Measurements from ENCODE around the gene ALG10B. TPM values are rescaled to one million over a fixed set of nuclear protein-coding genes. Genes with fewer than 3 reads are reported as not detected.
"Not testable (repeated sequence)": the region's sequence is repeated elsewhere in the genome, so short reads cannot be mapped to it uniquely, and the experiment has no call there.

The ALG10B gene
- total RNA-seq, 6 donors from 2014 or later = 2.1 to 9.9 (median 6.8) TPM

DNA sequence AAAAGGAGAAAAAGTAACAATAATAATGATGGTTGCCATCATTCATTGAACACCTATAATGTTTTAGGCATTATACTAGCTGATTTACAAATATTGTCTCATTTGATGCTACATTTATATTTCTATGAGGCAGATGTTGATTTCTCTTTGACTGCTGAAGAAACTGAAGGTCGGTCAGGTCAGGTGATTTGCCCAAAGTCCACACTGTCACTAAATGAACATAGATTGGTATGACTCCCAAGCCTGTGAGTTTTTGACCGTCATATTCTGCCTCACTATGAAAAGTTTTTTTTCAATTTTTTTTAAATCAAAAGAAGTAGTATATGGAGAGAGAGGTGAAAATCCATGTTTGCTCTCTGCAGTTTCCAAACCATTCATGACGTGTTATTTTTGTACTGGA is 10.8 kb downstream of the ALG10B start:
- Histone ChIP-seq H3K4me3 (no peak overlapping the region), H3K4me1 (no peaks in the 10 kb centered on the region), H3K36me3 (peaks cover 0 to 5% (median 0%) of the 10 kb centered on the region in 4 donors), H3K27me3 (no peaks in the 10 kb centered on the region), H3K9me3 (no peaks in the 10 kb centered on the region), H3K27ac (no peak overlapping the region)
- TF ChIP-seq CTCF (IDR thresholded peaks at IDR 0.05) (no peak), EP300 (IDR thresholded peaks at IDR 0.05) (no peak), POLR2AphosphoS5 (IDR thresholded peaks at IDR 0.05) (no peak), POLR2A (IDR thresholded peaks at IDR 0.05) (no peak)
- WGBS, 2 donors = 90 to 94% methylated on average over 3 of the region's 3 CpGs
- no peak for DNase-seq
- ATAC-seq (ENCODE audit: low FRiP score in 2 of 2) = no peak

GRCh38 chr12:38328306-38328895 is 11.8 kb downstream of the ALG10B start:
- no peaks in the 10 kb centered on the region for H3K9me3 ChIP-seq
- 22 to 27% methylated on average over 6 of the region's 6 CpGs for WGBS, 2 donors
- H3K27me3 ChIP-seq = no peaks in the 10 kb centered on the region
- TF ChIP-seq EP300 (IDR thresholded peaks at IDR 0.05) = no peak
- peak; percentile 18 to 66 (median 54) for TF ChIP-seq CTCF (IDR thresholded peaks at IDR 0.05)
- TF ChIP-seq POLR2AphosphoS5 (IDR thresholded peaks at IDR 0.05) = no peak
- no peaks in the 10 kb centered on the region for H3K4me1 ChIP-seq
- no peak for DNase-seq
- H3K27ac ChIP-seq = no peak overlapping the region
- peaks cover 0 to 5% (median 0%) of the 10 kb centered on the region in 4 donors for H3K36me3 ChIP-seq
- ATAC-seq (ENCODE audit: low FRiP score in 2 of 2) = peak in 1 of 2 donors; percentile 56
- H3K4me3 ChIP-seq = no peak overlapping the region

DNA sequence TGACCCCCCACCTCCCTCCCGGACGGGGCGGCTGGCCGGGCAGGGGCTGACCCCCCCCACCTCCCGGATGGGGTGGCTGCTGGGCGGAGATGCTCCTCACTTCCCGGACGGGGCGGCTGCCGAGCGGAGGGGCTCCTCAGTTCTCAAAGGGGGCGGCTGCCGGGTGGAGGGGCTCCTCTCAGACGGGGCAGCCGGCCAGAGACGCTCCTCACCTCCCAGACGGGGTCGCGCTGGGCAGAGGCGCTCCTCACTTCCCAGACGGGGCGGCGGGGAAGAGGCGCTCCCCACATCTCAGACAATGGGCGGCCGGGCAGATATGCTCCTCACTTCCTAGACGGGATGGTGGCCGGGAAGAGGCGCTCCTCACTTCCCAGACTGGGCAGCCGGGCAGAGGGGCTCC is 13.8 kb downstream of the ALG10B start:
- DNase-seq = peak in 1 of 2 donors; percentile 77

DNA sequence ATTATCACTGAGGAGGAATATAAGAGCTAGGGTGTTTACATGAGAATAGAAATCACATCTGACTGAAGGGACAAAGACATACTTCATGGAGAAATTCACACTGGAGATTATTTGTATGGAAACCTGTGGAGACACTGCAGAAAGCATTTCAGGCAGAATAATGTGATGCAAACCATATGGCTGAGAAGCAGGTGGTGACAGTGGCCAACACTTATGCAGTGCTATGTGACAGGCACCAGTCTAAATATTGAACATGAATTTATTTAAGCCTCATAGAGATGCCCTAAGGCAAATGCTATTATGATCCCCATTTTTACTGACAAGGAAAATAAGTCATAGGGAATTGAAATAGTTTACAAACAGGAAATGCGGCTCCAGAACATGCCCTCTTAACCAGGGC is 16.2 kb downstream of the ALG10B start:
- TF ChIP-seq POLR2AphosphoS5 (IDR thresholded peaks at IDR 0.05) = no peak
- TF ChIP-seq POLR2A (IDR thresholded peaks at IDR 0.05) = no peak
- TF ChIP-seq CTCF (IDR thresholded peaks at IDR 0.05) = no peak
- no peak for TF ChIP-seq EP300 (IDR thresholded peaks at IDR 0.05)
- ATAC-seq (ENCODE audit: low FRiP score in 2 of 2) (no peak), DNase-seq (no peak)
- no peaks in the 10 kb centered on the region for H3K36me3 ChIP-seq
- no peak overlapping the region for H3K27ac ChIP-seq
- no peaks in the 10 kb centered on the region for H3K27me3 ChIP-seq
- H3K4me3 ChIP-seq = no peak overlapping the region
- WGBS, 2 donors = 100% methylated on average over 1 of the region's 1 CpG
- H3K9me3 ChIP-seq = no peaks in the 10 kb centered on the region
- no peaks in the 10 kb centered on the region for H3K4me1 ChIP-seq

More for the DNA sequence above, 13.8 kb downstream of the ALG10B start:
- WGBS, 2 donors = 96 to 98% methylated on average over 8 to 17 of the region's 30 CpGs
- not testable (repeated sequence) for ATAC-seq (ENCODE audit: low FRiP score in 2 of 2); H3K9me3 ChIP-seq; H3K4me1 ChIP-seq; H3K36me3 ChIP-seq; H3K27me3 ChIP-seq; H3K27ac ChIP-seq; H3K4me3 ChIP-seq

GRCh38 chr12:38342444-38342843 is 25.9 kb downstream of the ALG10B start:
- no peak overlapping the region for H3K27ac ChIP-seq
- DNase-seq (no peak), ATAC-seq (ENCODE audit: low FRiP score in 2 of 2) (no peak)
- no peak overlapping the region for H3K4me3 ChIP-seq
- 70 to 81% methylated on average over 3 of the region's 3 CpGs for WGBS, 2 donors
- H3K27me3 ChIP-seq = no peaks in the 10 kb centered on the region
- TF ChIP-seq CTCF (IDR thresholded peaks at IDR 0.05) = no peak
- no peak for TF ChIP-seq EP300 (IDR thresholded peaks at IDR 0.05)
- TF ChIP-seq POLR2A (IDR thresholded peaks at IDR 0.05) = no peak
- TF ChIP-seq POLR2AphosphoS5 (IDR thresholded peaks at IDR 0.05) = no peak
- no peaks in the 10 kb centered on the region for H3K4me1 ChIP-seq
- peaks cover 0 to 7% (median 0%) of the 10 kb centered on the region in 4 donors for H3K9me3 ChIP-seq
- no peaks in the 10 kb centered on the region for H3K36me3 ChIP-seq

- not testable (repeated sequence) for H3K27me3 ChIP-seq; H3K4me1 ChIP-seq; H3K36me3 ChIP-seq; H3K27ac ChIP-seq; ATAC-seq (ENCODE audit: low FRiP score in 2 of 2); DNase-seq; H3K9me3 ChIP-seq; H3K4me3 ChIP-seq
- WGBS, 2 donors = 72 to 73% methylated on average over 4 of the region's 4 CpGs
Measured at GRCh38 chr12:38343256-38343655, 26.7 kb downstream of the ALG10B start.

DNA sequence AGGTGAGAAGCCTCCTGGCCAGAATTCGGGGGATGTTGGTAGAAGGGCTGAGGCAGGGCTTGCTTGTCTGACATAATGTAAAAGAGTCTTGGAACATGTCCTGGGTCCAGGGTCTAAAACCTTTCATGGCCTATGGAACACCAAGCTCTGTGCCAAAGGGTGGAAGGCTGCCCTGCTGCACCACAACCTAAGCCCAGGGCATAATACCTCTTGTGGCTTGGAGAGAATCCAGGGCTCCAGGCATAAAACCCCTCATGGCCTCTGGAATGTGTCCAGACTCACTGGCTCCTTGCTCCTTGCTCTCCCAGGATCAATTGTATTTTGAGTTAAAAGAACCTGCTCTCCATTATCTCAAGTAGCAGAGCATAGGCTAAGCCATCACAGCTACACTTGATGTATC is 27.3 kb downstream of the ALG10B start:
- not testable (repeated sequence) for H3K4me1 ChIP-seq; H3K9me3 ChIP-seq; H3K27me3 ChIP-seq; DNase-seq; ATAC-seq (ENCODE audit: low FRiP score in 2 of 2); H3K4me3 ChIP-seq; H3K36me3 ChIP-seq; H3K27ac ChIP-seq
- WGBS, 2 donors = 76% methylated on average over 1 of the region's 1 CpG; no CpG with 5 or more reads in 1 of the 2 donors

All from upper lobe of left lung (tissue), 6 donors.